NT2/D1 (cell line): ENCODE results near the gene CIC.

Experiments used
- SUZ12 ChIP-seq: IDR thresholded peaks from 2 replicates; pipeline ENCODE4 v1.6.1; 2011; ENCODE audit not compliant: insufficient read length, insufficient read depth; ENCODE audit errors: extremely low read depth
- YY1 ChIP-seq: IDR thresholded peaks from 2 replicates; pipeline ENCODE4 v1.6.1; 2011; ENCODE audit not compliant: insufficient read length, insufficient read depth
- ZNF274 ChIP-seq: IDR thresholded peaks from 2 replicates; pipeline ENCODE4 v1.6.1; 2011; ENCODE audit warnings: mild to moderate bottlenecking, low read depth, low read length

DNA sequence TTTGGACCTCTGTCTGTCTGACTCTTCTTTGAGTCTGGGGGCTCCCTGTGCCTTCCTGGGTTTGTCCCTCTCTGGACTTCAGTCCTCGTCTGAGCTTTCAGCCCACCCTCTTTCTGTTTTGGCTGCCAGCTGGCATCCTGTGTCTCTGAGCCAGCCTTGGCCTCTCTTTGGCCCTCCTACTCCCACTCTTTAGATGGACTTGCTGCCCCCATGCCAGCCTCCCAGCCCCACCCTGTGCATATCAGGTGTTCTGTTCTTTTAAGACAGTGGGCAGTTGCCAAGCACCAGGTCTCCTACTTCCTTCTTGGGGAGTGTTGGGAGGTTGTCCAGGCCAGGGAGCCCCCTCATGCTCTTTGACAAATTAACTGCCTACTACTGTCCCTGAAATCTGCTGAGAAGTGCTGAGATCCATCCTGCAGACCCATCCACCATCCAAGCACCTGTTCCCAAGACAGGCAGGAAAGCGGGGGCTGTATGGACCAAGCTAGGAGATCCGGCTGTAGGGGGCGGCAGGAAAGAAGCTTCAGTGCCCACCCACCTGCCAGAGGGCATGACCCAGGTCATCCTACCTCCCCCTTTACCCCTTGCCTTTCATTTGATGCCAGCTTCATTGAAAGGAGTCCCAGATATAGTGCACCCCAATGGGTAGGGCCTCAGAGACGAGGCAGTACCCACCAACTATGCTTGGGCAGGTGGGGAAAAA, 9.6 kb downstream of the CIC start:
- TF ChIP-seq SUZ12 (no peak), YY1 (no peak), ZNF274 (no peak)
